GM18498 (cell line): ENCODE measurements around the gene HBD.
A peak's percentile ranks its signal among the peaks of the same experiment; 100 is the strongest.
"Not testable (repeated sequence)": the region's sequence is repeated elsewhere in the genome, so short reads cannot be mapped to it uniquely, and the experiment has no call there.

Experiments used
- ATAC-seq: cut with Tn5 transposase; IDR thresholded peaks from one replicate; pipeline ENCODE4 v1.9.1; 2021; ENCODE audit warnings: mild to moderate bottlenecking, moderate library complexity; ENCODE audit not compliant: unreplicated experiment

HBD gene

DNA sequence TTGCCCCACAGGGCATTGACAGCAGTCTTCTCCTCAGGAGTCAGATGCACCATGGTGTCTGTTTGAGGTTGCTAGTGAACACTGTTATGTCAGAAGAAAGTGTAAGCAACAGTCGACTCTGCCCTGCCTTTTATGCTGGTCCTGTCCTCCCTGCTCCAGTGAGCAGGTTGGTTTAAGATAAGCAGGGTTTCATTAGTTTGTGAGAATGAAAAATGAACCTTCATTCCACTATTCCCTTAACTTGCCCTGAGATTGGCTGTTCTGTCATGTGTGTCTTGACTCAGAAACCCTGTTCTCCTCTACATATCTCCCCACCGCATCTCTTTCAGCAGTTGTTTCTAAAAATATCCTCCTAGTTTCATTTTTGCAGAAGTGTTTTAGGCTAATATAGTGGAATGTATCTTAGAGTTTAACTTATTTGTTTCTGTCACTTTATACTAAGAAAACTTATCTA is at the start of gene HBD:
Gene HBD (minus strand): TSS at position 103 of the 454 bp plus-strand sequence. CDS start 50 bp downstream, at position 53.
- ATAC-seq: peak; percentile 78

DNA sequence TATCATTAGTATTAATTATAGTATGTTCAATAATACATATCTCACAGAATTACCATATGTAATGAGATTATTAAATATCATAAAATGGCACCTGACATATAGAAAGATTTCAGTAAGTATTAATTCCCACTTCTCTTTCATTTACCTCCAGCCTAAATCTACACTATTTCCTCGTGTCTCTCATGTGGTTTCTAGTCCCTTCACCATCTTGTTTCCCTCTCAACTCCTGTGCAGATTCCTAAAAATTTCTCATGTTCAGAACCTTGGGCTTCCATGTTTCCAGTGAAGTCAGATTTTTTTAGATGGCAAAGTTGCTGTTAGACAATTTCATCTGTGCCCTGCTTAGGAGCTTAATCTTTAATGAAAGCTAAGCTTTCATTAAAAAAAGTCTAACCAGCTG is 49.6 kb upstream of the HBD start:
- no peak for ATAC-seq

DNA sequence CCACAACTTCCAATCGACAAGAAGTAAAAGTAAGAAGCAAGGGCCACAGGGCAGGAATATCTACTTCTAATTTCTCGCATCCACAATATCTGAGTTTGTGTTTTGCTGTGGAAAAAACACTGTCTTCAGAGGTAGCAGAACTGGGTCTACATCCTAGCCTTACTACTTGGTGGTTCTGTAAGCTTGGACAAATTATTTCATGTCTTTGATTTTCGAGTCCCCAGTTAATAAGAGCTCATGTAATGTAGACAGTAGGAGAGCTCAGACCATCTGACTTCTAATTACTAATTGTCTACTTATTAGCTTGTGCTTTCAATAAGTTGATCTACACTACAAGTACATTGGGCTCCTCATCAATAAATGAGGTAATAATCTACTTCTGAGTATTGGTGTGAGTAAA is 48.8 kb upstream of the HBD start:
- no peak for ATAC-seq

DNA sequence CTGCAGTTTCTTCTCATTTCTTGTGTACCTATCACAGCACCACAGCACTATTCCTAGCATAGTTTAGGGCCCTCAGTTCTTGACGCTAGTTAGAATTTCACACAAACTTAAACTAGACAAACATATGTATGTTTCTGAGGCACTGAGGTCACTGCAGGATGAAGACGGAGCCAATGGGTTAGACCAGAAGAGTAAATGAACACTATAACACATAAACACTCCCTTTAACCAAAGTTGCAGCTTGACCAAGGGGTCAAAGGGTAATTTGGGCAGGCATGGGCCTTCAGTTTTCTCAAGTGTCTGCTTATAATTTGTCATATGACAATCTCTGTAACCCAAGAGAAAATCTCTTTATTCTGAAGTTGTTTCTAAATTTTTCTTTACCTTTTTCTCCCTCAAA is 48.3 kb upstream of the HBD start:
- no peak for ATAC-seq

DNA sequence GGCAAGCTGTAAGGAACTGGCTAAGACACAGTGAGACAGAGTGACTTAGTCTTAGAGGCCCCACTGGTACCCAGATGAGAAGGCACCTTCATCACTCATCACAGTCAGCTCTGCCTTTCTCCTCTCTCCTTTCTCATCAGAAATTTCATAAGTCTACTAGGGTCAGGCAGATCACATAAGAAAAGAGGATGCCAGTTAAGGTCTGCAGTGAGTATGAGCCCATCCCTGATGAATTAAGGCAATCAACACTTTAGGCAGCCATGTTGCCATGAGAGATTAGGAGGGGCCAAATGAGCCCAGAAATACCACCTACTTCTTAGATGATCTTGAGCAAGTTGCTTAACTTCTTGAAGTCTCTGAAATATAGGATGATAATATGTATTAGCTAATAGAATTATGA is 47.3 kb upstream of the HBD start:
- ATAC-seq: no peak

DNA sequence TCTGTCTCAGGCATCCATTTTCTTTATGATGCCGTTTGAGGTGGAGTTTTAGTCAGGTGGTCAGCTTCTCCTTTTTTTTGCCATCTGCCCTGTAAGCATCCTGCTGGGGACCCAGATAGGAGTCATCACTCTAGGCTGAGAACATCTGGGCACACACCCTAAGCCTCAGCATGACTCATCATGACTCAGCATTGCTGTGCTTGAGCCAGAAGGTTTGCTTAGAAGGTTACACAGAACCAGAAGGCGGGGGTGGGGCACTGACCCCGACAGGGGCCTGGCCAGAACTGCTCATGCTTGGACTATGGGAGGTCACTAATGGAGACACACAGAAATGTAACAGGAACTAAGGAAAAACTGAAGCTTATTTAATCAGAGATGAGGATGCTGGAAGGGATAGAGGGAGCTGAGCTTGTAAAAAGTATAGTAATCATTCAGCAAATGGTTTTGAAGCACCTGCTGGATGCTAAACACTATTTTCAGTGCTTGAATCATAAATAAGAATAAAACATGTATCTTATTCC is 46.4 kb upstream of the HBD start:
- ATAC-seq: peak; percentile 92

DNA sequence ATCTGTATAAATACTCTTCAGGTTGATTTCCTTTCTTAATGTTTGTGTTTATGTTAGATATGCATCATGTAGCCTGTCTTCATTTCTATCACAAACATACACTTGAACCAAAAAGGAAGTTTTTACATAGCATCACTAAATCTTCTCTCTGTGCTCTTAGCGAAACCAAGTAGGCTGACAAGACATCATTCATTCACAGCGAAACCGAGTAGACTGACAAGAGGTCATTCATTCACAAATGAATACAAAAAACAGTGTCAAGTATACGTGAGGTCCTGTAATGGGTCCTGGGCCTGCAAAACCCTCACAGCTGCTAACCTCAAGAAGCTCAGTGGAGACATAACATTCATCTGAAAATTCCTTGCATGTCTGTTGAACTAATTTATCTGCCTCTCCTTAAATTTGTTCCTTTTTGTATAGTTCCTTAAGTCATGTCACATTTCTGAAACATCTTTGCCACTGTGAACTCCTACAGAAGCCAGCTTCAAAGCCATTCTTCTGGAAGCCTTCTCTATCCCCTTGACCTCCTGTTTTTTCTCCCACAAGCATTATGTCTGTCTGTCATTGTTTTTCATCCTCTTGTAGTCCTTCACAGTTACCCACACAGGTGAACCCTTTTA is 45.3 kb upstream of the HBD start:
- ATAC-seq: no peak

DNA sequence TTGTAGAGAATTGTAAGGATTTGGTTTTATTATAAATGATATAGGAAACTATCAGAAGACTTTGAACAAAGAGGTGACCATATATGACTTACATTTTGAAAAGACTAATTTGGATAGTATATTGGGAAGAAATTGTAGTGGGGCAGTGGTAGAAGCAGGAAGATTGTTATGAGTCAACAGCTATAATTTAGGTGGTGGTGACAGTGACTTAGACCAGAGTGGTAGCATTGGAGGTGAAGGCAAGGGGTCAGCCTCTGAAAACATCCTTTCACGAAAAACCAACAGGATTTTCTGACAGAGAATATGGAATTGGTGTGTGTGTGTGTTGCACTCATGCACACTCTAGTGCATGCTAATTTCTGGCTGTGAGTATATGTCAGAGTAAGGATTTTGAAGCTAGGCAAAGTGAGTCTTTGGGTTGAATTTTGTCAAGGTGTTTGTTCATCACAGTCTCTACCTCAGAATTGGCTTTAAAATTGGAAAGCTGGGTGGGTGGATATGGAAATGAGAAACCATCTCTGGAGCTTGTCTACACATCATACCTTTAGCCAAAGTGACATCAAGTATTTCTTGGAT is 43.6 kb upstream of the HBD start:
- ATAC-seq: peak; percentile 58

DNA sequence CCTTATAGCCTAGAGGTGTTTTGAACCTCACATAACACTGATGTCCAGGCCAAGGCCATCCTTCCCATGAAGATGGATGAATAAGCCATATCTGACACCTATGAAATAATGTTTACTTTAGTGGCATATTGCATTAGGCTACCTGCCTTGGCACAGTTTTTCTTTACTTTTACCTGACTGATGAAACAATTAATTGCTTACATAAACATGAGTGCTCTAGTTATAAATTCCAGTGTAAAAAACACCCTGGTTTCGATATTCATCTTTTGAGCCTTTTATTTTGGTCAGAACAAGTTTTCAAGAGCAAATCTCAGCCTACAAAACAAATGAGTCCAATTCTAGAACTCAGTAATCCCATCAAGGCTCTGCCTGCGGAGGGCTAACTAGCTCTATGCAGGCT is 42.4 kb upstream of the HBD start:
- no peak for ATAC-seq

DNA sequence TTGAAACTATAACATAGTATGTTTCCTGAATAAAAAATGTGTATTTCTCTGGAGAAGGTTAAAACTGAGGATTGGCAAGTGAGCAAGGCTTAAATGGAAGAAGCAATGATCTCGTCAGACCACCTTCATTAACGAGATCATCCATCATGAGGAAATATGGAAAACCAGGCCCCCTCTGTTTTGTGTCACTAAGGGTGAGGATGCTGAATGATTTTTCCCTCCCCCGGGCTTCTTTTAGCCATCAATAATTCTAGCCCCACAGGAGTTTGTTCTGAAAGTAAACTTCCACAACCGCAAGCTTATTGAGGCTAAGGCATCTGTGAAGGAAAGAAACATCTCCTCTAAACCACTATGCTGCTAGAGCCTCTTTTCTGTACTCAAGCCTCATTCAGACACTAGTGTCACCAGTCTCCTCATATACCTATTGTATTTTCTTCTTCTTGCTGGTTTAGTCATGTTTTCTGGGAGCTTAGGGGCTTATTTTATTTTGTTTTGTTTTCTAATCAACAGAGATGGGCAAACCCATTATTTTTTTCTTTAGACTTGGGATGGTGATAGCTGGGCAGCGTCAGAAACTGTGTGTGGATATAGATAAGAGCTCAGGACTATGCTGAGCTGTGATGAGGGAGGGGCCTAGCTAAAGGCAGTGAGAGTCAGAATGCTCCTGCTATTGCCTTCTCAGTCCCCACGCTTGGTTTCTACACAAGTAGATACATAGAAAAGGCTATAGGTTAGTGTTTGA is 41.3 kb upstream of the HBD start:
- ATAC-seq: no peak

DNA sequence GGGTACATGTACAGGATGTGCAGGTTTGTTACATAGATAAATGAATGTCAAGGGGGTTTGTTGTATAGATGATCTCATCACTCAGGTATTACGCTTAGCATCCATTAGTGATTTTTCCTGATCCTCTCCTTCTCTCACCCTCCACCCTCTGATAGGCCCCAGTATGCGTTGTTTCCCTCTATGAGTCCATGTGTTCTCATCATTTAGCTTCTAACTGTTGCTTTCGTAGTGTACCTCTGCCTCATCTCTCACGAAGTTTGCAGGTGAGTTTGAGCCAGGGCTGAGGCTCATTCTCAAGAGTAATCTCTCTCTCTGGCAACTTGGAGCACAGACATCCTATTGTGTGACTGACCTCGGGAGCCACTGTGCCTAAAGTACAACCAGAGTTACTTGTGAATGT is 40.1 kb upstream of the HBD start:
- ATAC-seq: no peak

DNA sequence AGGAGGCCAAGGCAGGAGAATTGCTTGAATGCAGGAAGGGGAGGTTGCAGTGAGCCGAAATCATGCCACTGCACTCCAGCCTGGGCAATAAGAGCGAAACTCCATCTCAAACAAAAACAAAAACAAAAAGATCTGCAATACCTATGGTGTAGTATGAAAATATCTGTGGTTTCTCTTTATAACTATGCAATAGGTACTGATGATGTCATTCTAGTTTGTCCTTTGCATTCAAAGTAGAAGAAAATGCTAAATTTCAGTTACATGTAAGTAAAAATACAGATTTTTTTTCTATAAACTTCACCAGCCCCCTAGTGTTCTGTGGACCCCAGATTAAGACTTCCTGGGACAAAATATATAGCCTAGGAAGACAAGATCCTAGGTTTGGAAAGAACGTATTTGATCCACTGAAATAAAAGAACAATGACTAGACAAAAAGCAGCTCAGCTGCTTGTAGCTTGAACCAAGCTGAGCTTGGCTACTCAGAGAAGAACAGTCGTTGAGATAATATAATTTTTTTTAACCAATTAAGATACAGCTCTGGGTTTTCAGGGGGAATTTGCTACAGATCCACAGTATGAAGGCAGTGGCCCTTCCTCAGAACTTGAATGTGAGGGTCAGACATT is 38.2 kb upstream of the HBD start:
- ATAC-seq: no peak

DNA sequence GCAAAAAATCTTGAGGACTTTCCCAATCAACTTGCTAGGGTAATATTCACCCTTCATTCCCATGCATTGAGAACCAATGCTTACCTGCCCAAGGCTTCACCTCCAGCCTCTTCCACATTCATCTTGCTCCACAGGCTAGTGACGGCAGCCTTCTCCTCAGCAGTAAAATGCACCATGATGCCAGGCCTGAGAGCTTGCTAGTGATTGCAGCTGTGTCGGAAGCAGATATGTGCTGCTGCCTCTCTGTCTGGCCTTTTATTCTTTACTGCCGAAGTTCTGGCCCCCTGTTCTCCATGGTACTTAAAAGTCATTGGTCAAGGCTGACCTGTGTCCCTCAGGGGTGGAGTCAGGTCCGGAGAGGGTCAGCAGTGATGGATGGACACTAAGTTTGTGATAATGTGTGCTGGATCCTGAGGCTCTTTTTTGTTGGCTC is 35.4 kb upstream of the HBD start, which contains the start of gene HBE1:
Gene HBE1 (minus strand): TSS at position 231 of the 433 bp plus-strand sequence. CDS start 55 bp downstream, at position 176.
- ATAC-seq: no peak

DNA sequence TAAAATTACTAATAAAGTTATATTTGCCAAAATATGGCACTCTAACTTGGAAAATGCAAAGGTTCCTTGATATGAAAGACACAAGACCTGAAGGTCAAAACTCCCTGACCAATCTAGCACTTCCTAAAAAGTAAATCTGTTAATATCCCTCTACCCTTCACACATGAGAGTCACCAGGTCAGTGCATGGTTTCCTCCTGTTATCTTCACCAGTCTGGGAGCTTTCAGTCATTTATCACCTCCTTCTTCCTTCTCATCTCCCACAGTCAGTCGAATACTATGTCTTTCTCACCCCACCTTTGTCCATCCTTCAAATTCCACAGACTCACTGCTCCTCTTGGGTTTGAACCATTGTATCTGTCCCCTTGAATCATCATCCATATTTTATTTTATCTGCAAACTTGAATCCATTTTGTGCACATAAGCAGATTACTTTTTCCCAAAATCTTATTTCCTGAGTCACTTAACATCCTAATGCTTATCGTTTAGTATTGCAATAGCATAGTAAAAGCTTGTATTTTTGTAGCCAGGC is 32.8 kb upstream of the HBD start:
- ATAC-seq: no peak

DNA sequence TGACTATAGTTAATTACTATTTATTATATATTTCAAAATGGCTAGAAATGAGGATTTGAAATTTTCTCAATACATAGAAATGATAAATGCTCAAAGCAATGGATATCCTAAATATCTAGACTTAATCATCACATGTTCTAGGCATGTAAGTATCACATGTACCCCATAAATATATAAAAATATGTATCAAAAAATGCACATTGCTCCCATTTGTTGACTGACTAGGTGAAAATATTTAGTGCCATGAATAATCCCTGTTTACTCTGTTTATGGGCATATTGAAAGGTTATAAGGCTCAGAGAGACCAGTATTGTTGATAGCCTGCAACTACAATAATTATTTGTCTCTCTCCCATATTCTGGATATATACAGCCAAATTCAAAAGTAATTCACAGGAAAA is 32.3 kb upstream of the HBD start:
- no peak for ATAC-seq

DNA sequence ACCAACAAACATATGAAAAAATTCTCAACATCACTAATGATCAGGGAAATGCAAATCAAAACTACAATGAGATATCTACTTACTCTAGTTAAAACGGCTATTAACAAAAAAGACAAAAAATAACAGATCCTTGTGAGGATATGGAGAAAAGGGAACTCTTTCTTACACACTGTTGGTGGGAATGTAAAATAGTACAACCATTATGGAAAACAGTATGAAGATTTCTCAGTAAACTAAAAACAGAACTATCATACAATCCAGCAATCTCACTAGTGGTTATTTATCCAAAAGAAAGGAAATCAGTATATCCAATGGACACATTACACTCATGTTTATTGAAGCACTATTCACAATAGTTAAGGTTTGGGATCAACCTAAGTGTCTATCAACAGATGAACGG is 31.5 kb upstream of the HBD start:
- ATAC-seq: no peak

DNA sequence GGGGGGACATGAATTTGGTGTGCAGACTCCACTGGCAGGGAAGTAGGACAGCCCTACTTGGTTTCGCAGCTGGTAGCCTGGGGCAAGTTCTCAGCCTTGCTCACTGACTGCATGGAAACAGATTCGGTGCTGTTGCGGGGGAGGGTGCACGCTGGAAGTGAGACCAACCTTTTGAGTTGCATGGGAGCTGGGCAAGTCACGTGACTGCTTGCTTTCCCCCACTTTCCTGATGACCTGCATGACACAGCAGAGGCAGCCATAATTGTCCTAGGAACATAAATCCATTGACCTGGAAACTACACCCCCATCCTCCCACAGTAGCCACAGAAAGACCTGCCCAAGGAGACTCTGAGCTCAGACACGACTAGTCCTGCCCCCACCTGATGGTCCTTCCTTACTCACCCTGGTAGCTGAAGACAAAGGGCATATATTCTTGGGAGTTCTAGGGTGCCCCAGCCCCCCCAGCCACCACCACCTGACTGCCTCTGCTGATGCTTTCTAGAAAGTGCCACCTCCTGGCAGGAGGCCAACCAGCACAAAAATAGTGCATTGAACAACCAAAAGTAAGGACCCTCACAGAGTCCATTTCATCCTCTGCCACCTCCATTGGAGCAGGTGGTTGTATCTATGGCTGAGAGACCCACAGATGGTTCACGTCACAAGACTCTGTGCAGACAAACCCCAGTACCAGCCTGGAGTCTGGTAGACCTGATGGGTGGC is 24.4 kb upstream of the HBD start:
- no peak for ATAC-seq

DNA sequence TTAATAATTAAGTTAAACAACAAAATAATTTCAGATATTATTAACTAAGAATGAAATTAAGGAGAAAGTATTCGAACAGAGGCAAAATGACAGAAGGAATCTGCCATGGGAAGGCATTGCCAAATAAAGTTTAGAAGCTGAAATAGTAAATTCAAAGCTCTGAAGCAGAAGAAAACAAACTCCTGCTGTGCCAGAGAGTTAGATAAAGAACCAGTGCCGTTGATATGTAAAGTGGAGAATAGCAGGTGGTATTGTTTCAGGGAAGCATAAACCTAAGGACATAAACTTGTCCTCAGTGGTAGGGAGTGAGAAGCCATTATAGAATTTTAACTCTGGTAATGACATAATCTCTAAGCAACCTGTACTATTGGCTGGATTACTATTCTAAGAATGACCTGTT is 23.0 kb upstream of the HBD start:
- no peak for ATAC-seq

DNA sequence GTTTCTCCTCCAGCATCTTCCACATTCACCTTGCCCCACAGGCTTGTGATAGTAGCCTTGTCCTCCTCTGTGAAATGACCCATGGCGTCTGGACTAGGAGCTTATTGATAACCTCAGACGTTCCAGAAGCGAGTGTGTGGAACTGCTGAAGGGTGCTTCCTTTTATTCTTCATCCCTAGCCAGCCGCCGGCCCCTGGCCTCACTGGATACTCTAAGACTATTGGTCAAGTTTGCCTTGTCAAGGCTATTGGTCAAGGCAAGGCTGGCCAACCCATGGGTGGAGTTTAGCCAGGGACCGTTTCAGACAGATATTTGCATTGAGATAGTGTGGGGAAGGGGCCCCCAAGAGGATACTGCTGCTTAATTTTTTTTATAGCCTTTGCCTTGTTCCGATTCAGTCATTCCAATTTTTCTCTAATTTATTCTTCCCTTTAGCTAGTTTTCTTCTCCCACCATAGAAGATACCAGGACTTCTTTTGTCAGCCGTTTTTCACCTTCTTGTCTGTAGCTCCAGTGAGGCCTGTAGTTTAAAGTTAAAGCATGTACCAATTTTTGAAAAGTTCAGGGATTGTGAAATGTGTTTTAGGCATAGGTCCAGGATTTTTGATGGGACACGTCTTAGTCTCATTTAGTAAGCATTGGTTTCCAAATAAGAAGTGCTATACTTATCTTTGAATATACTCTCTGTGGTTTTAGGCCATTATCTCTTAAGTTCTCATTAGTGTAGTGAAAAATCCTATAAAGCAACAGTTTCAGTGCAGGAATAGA is 20.5 kb upstream of the HBD start, which contains the start of gene HBG2:
Gene HBG2 (minus strand): TSS at position 136 of the 768 bp plus-strand sequence. CDS start 53 bp downstream, at position 83.
- not testable (repeated sequence) for ATAC-seq

DNA sequence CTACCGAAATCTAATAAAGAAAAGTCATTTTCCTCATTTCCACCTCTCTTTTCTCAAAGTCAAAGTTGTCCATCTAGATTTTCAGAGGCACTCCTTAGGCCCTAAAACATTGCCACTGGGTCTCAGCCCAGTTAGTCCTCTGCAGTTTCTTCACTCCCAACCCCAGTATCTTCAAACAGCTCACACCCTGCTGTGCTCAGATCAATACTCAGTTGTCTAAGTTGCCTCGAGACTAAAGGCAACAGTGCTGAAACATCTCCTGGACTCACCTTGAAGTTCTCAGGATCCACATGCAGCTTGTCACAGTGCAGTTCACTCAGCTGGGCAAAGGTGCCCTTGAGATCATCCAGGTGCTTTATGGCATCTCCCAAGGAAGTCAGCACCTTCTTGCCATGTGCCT is 19.7 kb upstream of the HBD start:
- not testable (repeated sequence) for ATAC-seq
